Esophagus squamous epithelium (tissue), 5 donors: Measurements from ENCODE around the gene RNF186. TPM values are rescaled to one million over a fixed set of nuclear protein-coding genes. Genes with fewer than 3 reads are reported as not detected.
"Not testable (repeated sequence)": the region's sequence is repeated elsewhere in the genome, so short reads cannot be mapped to it uniquely, and the experiment has no call there.

Experiments
- DNase-seq: peaks from one replicate; lab custom pipeline; 2025; lab: John Stamatoyannopoulos, UW
- H3K27ac ChIP-seq, 4 donors: fragments of 200-600 bp; sonication (generic); one replicate each; pipeline ENCODE4 v1.5.1; 2016 to 2019; ENCODE audit warnings: mild to moderate bottlenecking in 1 of 4
- H3K27me3 ChIP-seq, 4 donors: fragments of 200-600 bp; sonication (generic); 1 replicate in 3 of 4; 2 replicates in 1 of 4; pipeline versions ENCODE4 v1.5.1 to v1.6.0; 2017 to 2021; ENCODE audit warnings: antibody characterized with exemption in 1 of 4
- H3K36me3 ChIP-seq, 3 donors: fragments of 200-600 bp; sonication (generic); one replicate each; pipeline ENCODE4 v1.5.1; 2016 to 2019
- H3K4me1 ChIP-seq, 3 donors: fragments of 200-600 bp; sonication (generic); one replicate each; pipeline ENCODE4 v1.5.1; 2017 to 2019
- H3K4me3 ChIP-seq, 4 donors: fragments of 200-600 bp; sonication (generic); 1 replicate in 3 of 4; 2 replicates in 1 of 4; pipeline ENCODE4 v1.5.1; 2016 to 2019; ENCODE audit warnings: mild to moderate bottlenecking in 2 of 4, moderate library complexity in 1 of 4
- H3K9me3 ChIP-seq, 3 donors: fragments of 200-600 bp; sonication (generic); one replicate each; pipeline ENCODE4 v1.5.1; 2016 to 2019
- POLR2A ChIP-seq, 4 donors: fragments of 450-650 bp; IDR thresholded peaks; one replicate each; pipeline ENCODE4 v1.6.1; 2017; ENCODE audit warnings: antibody characterized with exemption in 4 of 4, mild to moderate bottlenecking in 4 of 4, moderate library complexity in 3 of 4
- WGBS, 2 donors: methylation state at CpG; one replicate each; pipeline ENCODE4 v1.1.5; 2018; 5-methylcytosine and 5-hydroxymethylcytosine counted together
- intact Hi-C: fragments of 100-400 bp; cut with DNase I; formaldehyde crosslinking; loops from one replicate; pipeline ENCODE4 v1.15.0; 2022
- total RNA-seq, 4 donors: library from RNA; depleted of rRNA; stranded (reverse); fragments of >200 nt; gene quantifications; one replicate each; pipeline ENCODE4 v1.1.0, GENCODE V29; 2016
- TF ChIP-seq, protein P1 (sequence below), 6 experiments: fragments of 450-650 bp in 4 of 6; fragments of 200-600 bp in 2 of 6; sonication (generic) in 2 of 6; IDR thresholded peaks; one replicate each; pipeline ENCODE4 v1.5.1; 2016 to 2019; ENCODE audit warnings: antibody characterized with exemption in 6 of 6, mild to moderate bottlenecking in 4 of 6, moderate library complexity in 4 of 6
- donor health status: DM: yes; HTN: yes; CAD: no.

RNF186 gene
- total RNA-seq, 4 donors from 2014 or later = not detected

DNA sequence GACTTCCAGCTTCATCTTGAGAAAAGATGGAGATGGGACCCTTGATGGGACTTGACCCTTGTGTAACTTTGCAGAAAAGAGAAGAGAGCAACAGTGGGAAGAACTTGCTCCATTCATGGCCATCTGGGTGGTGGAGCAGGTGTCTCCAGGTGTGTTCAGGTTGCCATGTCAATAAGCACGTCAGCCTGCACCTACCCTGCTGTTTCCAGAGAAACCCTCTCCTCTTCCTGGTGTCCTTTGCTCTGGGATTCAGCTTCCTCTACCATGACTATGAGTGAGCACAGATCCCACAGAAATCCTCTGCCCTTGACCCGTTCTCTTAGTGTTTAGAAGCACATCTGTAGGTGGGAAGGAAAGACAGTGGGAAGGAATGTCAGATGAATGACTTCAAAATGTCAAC, 45.3 kb upstream of the RNF186 start:
- TF ChIP-seq, protein P1, sequence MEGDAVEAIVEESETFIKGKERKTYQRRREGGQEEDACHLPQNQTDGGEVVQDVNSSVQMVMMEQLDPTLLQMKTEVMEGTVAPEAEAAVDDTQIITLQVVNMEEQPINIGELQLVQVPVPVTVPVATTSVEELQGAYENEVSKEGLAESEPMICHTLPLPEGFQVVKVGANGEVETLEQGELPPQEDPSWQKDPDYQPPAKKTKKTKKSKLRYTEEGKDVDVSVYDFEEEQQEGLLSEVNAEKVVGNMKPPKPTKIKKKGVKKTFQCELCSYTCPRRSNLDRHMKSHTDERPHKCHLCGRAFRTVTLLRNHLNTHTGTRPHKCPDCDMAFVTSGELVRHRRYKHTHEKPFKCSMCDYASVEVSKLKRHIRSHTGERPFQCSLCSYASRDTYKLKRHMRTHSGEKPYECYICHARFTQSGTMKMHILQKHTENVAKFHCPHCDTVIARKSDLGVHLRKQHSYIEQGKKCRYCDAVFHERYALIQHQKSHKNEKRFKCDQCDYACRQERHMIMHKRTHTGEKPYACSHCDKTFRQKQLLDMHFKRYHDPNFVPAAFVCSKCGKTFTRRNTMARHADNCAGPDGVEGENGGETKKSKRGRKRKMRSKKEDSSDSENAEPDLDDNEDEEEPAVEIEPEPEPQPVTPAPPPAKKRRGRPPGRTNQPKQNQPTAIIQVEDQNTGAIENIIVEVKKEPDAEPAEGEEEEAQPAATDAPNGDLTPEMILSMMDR (IDR thresholded peaks at IDR 0.05) = no peak
- TF ChIP-seq POLR2A (IDR thresholded peaks at IDR 0.05) = no peak
- no peaks in the 10 kb centered on the region for H3K4me1 ChIP-seq
- H3K36me3 ChIP-seq = no peaks in the 10 kb centered on the region
- no peak overlapping the region for H3K27ac ChIP-seq
- H3K27me3 ChIP-seq = peaks cover 0 to 38% (median 0%) of the 10 kb centered on the region in 4 donors
- DNase-seq = no peak
- intact Hi-C loops = no loop called here
- 71 to 73% methylated on average over 2 of the region's 2 CpGs for WGBS, 2 donors
- H3K4me3 ChIP-seq = no peak overlapping the region
- H3K9me3 ChIP-seq = peaks cover 0 to 6% (median 0%) of the 10 kb centered on the region in 3 donors

DNA sequence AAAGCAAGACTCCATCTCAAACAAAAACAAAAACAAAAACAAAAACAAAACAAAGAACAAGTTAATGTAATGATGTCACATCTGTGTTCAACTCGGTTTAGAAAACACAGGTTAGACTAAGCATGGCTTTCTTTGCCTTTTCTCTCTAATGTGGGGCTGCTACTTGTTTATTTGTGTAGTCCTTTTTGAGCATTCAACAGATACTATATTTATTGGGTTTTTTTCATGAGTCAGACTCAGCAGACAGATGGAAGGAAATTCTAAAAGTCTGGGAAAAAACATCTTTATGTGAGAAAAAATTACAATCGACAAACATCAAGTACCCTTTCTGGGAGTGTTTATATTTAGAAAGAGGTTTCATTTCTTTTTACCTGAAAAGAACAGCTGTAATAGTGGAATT, 44.8 kb upstream of the RNF186 start:
- 57 to 70% methylated on average over 2 of the region's 2 CpGs for WGBS, 2 donors
- H3K36me3 ChIP-seq = no peaks in the 10 kb centered on the region
- no peak overlapping the region for H3K27ac ChIP-seq
- peaks cover 0 to 6% (median 0%) of the 10 kb centered on the region in 3 donors for H3K9me3 ChIP-seq
- H3K27me3 ChIP-seq = peaks cover 0 to 34% (median 0%) of the 10 kb centered on the region in 4 donors
- no peak overlapping the region for H3K4me3 ChIP-seq
- DNase-seq = no peak
- intact Hi-C loops = no loop called here
- TF ChIP-seq POLR2A (IDR thresholded peaks at IDR 0.05) = no peak
- TF ChIP-seq, protein P1 (IDR thresholded peaks at IDR 0.05) = no peak
- H3K4me1 ChIP-seq = no peaks in the 10 kb centered on the region

DNA sequence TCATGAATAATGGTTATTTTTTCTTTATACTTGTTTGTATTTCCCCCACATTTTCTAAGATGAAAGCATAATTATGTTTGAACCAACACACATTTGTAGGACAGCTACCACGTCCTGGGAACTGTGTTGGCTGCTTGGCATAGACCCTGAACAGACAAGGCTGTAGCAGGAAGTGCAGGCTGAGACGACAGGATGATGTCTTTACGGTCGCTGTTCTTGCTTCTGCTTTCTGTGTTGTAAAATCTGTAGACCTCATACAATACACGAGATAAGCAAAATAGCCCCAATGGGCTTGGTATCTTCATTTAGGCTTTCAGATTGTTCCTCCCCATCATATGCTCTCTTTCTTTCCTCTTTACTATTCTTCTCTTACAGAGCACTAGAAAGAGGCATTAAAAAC, 43.8 kb upstream of the RNF186 start:
- Histone ChIP-seq H3K27ac (no peak overlapping the region), H3K4me1 (no peaks in the 10 kb centered on the region), H3K27me3 (peaks cover 0 to 34% (median 0%) of the 10 kb centered on the region in 4 donors), H3K36me3 (no peaks in the 10 kb centered on the region), H3K9me3 (peaks cover 0 to 6% (median 0%) of the 10 kb centered on the region in 3 donors), H3K4me3 (no peak overlapping the region)
- 28 to 29% methylated on average over 5 of the region's 5 CpGs for WGBS, 2 donors
- intact Hi-C loops = no loop called here
- DNase-seq = no peak
- TF ChIP-seq POLR2A (IDR thresholded peaks at IDR 0.05) = no peak
- TF ChIP-seq, protein P1 (IDR thresholded peaks at IDR 0.05) = no peak

DNA sequence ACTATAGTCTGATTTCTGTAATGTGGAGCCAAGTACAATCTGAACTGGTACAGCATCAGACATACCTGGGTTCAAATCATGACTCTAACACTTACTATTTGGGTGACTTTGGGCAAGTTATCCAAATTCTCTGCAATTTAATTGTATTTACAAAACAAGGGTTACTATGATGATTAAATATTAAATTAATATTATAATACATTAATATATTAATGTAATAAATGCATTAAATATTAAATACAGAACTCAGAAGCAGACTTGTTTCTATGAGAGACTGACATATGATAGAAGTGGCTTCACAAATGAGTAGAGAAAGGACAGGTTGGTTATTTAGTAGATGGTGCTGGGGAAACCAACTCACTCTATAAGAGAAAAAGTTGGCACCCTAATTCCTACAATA, 39.8 kb upstream of the RNF186 start:
- intact Hi-C loops = no loop called here
- DNase-seq = no peak
- H3K9me3 ChIP-seq = no peaks in the 10 kb centered on the region
- TF ChIP-seq POLR2A (IDR thresholded peaks at IDR 0.05) = no peak
- H3K4me3 ChIP-seq = no peak overlapping the region
- H3K27ac ChIP-seq = no peak overlapping the region
- no peaks in the 10 kb centered on the region for H3K4me1 ChIP-seq
- H3K27me3 ChIP-seq = peaks cover 0 to 17% (median 0%) of the 10 kb centered on the region in 4 donors
- no peaks in the 10 kb centered on the region for H3K36me3 ChIP-seq

DNA sequence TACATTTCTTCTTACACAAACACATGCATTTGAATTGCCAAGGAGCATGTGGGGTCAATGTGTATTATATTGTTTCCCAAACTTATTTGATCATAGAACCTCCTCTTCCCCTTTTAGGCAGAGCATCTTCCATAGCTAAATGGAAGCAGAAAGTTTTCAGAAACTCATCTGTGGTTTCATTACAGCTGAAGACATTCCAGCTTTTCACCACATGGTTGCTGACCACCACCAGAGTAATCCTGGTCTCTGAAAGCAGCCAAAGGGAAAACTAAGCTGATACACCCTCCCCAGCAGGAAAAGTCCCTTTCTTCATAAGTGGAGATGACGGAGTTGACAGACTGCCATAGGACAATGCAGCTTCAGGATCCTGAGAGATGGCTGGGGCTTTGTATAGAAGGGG, 37.0 kb upstream of the RNF186 start:
- intact Hi-C loops = no loop called here
- no peaks in the 10 kb centered on the region for H3K4me1 ChIP-seq
- TF ChIP-seq, protein P1 (IDR thresholded peaks at IDR 0.05) = no peak
- TF ChIP-seq POLR2A (IDR thresholded peaks at IDR 0.05) = no peak
- H3K27me3 ChIP-seq = peaks cover 0 to 5% (median 0%) of the 10 kb centered on the region in 4 donors
- no peak overlapping the region for H3K27ac ChIP-seq
- no peak for DNase-seq
- no peaks in the 10 kb centered on the region for H3K36me3 ChIP-seq
- H3K9me3 ChIP-seq = no peaks in the 10 kb centered on the region
- 63 to 100% methylated on average over 1 of the region's 1 CpG for WGBS, 2 donors
- no peak overlapping the region for H3K4me3 ChIP-seq

DNA sequence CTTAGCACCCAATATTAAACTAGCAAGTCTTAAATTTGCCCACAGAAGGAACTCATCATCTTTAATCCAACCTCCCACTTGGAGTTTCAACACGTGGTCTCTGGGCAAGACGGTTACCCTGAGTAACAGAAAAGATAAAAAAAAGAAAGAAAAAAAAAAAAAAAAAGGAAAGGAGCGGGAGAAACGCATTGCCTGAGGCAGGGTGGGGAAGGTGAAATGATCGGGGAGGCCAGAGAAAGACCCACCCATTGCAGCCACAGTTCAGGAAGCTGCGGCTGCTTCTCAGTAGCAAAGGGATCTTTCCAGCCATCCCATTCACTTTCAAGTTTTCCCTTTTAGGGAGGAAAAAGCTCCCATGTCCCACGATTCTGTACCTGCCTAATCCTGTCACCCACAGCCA, 35.1 kb upstream of the RNF186 start:
- Histone ChIP-seq H3K27me3 (peaks cover 0 to 19% (median 0%) of the 10 kb centered on the region in 4 donors), H3K36me3 (no peaks in the 10 kb centered on the region), H3K4me1 (peaks cover 0 to 3% (median 0%) of the 10 kb centered on the region in 3 donors), H3K27ac (no peak overlapping the region), H3K9me3 (no peaks in the 10 kb centered on the region), H3K4me3 (no peak overlapping the region)
- intact Hi-C loops = no loop called here
- no peak for DNase-seq
- TF ChIP-seq, protein P1 (IDR thresholded peaks at IDR 0.05) = no peak
- no peak for TF ChIP-seq POLR2A (IDR thresholded peaks at IDR 0.05)
- WGBS, 2 donors = 29 to 33% methylated on average over 7 of the region's 7 CpGs

DNA sequence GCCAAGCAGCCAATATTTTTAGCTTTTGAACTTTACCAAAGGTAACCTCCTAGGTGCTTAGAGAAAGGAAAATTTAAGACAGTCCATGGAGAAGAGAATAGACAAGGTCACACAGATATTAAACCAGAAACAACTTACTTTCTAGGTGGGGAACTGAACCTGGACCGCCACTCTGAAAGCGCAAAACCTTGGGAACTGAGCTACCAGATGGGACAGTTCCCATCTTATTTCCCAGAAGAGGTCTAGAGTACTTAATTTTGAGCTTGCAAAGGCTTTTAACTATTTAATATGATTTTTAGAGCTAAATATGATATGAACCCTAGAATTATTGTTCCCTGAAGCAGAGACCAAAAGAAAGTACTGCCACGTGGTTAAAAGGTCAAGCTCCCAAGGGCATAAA, 34.2 kb upstream of the RNF186 start:
- WGBS, 2 donors = 70 to 73% methylated on average over 3 of the region's 3 CpGs

DNA sequence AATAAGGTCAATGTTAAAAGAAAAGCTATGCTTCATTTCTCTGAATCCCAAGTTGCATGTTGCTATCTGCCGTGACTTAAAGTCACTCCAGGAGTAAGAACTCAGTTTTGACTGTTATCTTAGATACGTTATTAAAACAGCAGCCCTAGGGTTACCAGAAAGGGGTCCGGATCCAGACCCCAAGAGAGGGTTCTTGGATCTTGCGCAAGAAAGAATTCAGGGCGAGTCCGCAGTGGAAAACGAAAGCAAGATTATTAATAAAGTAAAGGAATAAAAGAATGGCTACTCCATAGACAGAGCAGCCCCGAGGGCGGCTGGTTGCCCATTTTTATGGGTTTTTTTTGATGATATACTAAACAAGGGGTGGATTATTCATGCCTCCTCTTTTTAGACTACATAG, 32.3 kb upstream of the RNF186 start:
- H3K36me3 ChIP-seq, H3K4me1 ChIP-seq, intact Hi-C loops, H3K9me3 ChIP-seq, H3K4me3 ChIP-seq, DNase-seq, H3K27ac ChIP-seq: not testable (repeated sequence)
- WGBS, 2 donors = 64 to 79% methylated on average over 9 of the region's 9 CpGs
- H3K27me3 ChIP-seq = peaks cover 0 to 28% (median 0%) of the 10 kb centered on the region in 4 donors

More for the DNA sequence above, 34.2 kb upstream of the RNF186 start:
- H3K27me3 ChIP-seq = peaks cover 0 to 20% (median 0%) of the 10 kb centered on the region in 4 donors
- H3K4me1 ChIP-seq, H3K36me3 ChIP-seq, H3K9me3 ChIP-seq, H3K27ac ChIP-seq, intact Hi-C loops, H3K4me3 ChIP-seq, DNase-seq: not testable (repeated sequence)
